HG03159 (cell line): ENCODE results near the gene TYW1.
"Not testable (repeated sequence)": the region's sequence is repeated elsewhere in the genome, so short reads cannot be mapped to it uniquely, and the experiment has no call there.

Experiments
- ATAC-seq: cut with Tn5 transposase; IDR thresholded peaks from one replicate; pipeline ENCODE4 v1.9.1; 2021; ENCODE audit warnings: mild to moderate bottlenecking, moderate library complexity; ENCODE audit not compliant: unreplicated experiment

The TYW1 gene

DNA sequence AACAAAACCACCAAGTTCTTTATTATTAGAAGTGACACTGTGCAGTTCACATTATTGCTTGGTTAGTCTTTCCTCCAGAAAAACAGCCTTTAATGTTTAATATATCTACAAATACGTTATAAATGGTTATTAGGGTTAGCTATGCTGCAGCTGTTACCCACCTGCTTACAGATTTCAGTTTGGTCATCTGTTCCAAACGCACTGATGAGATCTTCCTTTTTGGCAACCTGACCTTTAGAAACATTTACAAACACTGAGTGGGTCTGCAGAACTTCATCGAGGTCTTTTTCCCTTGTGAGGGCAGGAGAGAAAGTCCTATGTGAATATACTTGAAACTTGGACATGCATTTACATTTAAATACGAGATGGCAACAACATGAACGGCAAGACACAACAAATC lies 2.6 kb upstream of the TYW1 start:
- not testable (repeated sequence) for ATAC-seq

DNA sequence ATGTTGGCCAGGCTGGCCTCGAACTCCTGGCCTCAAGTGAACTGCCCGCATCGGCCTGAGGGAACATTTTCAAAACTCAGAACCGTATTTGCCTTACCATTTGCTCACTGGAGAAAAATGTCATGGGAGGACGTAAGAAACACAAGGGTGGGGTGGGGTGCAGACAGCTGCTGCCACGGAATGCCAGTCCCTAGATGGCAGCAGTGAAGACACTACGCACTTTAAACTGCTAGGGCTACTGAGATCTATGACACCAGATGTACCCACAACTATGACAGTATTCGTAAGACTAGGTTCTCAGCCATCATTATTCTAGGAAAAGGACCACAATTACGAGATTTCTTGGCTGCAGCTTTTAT lies 2.0 kb upstream of the TYW1 start:
- peak; percentile 27 for ATAC-seq

GRCh38 chr7:66995050-66995776 lies 1.4 kb upstream of the TYW1 start, which contains the start of gene SBDS:
TSS of gene SBDS (minus strand) at chr7:66995586. CDS start at chr7:66995417, 169 bp downstream.
- ATAC-seq, result peak; percentile 58

GRCh38 chr7:67000601-67001258 lies 4.1 kb downstream of the TYW1 start:
- ATAC-seq, result not testable (repeated sequence)

DNA sequence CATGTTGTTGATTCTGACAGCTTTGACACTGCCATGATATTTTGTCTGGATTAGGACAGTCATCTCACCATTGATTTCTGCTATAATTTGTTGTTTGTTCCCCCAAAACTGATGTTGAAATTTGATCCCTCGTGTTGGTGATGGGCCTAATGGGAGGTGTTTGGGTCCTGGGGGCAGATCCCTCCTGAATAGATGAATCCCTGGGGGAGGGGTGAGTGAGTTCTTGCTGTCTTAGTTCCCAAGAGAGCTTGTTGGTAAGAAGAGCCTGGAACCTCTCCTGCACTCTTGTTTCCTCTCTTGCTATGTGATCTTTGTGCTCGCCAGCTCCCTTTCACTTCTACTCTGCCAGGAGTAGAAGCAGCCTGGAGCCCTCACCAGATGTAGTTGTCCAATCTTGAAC lies 7.5 kb downstream of the TYW1 start:
- ATAC-seq, result not testable (repeated sequence)

GRCh38 chr7:67006965-67007364 lies 10.3 kb downstream of the TYW1 start:
- no peak for ATAC-seq

GRCh38 chr7:67008260-67008659 lies 11.6 kb downstream of the TYW1 start:
- ATAC-seq, result no peak

DNA sequence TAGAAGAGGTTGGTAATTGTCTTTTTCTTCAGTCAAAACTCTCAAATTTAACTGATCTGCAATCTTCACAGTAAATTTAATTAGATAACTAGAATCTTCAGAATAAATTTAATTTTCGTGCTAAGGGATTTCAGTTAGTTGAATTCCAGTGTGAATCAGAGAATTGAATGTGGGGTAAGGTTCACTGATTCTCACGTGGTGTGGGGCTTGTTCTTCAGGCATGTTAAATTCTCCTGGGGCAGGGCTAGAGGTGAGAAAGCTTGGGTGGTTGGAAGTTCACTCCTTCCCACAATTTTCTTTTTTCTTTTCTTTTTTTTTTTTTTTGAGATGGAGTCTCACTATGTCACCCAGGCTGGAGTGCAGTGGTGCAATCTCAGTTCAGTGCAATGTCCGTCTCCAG lies 13.0 kb downstream of the TYW1 start:
- not testable (repeated sequence) for ATAC-seq

DNA sequence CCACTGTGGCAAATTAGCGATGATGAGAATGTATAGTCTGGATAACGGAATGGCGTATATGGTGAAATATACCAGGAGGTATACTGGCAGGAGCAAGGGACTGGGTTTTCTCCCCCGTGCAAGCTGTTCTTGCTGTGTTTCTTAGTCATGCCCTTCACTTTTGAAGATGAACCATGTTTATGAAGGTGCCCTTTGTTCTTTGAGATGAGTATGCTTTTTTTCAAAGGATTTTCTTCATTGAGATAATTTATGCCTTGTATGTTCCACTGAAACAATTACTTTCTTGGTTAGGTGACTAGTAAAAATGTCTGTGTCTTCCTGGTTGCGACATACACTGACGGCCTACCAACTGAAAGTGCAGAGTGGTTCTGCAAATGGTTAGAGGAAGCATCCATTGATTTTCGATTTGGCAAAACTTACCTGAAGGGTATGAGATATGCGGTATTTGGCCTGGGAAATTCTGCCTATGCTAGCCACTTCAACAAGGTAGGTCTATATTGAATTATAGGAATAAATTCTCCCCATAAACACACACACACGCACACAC lies 17.5 kb downstream of the TYW1 start:
- ATAC-seq, result not testable (repeated sequence)

DNA sequence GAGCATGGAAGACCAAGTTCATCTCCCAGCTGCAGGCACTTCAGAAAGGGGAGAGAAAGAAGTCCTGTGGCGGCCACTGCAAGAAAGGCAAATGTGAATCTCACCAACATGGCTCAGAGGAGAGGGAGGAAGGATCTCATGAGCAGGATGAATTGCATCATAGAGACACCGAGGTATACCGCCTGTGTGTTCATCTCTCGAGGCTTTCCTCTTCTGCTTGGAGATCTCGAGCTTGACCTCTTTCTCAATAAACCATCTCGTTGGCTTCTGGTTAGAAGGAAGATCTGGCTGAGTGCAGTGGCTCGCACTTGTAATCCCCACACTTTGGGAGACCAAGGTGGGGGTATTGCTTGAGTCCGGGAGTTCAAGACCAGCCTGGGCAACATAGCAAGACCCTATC lies 21.3 kb downstream of the TYW1 start:
- not testable (repeated sequence) for ATAC-seq

DNA sequence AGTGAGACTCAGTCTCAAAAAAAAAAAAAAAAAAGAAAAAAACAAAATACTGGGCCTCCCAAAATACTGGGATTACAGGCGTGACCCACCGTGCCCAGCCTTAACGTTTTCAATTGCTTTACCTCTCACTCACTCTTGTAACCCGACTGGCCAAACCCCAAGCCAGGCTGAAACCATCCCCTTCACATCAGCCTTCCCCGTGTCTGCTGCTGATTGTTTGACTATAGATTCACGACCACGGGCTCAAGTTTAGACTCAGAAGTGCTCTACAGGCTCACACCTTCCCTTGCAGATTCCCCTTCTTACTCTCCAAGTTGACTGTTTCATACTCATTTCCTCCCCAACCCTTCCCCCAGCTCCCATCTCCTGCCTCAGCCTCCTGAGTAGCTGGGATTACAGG lies 22.3 kb downstream of the TYW1 start:
- ATAC-seq, result no peak

- no peak for ATAC-seq
These were observed 23.1 kb downstream of the TYW1 start for GRCh38 chr7:67019562-67020390.

- no peak for ATAC-seq
These were observed 24.6 kb downstream of the TYW1 start for GRCh38 chr7:67021260-67021659.

- no peak for ATAC-seq
These were observed 25.9 kb downstream of the TYW1 start for GRCh38 chr7:67022511-67022910.

- ATAC-seq, result not testable (repeated sequence)
These were observed 28.8 kb downstream of the TYW1 start for GRCh38 chr7:67025459-67025858.

- not testable (repeated sequence) for ATAC-seq
These were observed 35.1 kb downstream of the TYW1 start for GRCh38 chr7:67031685-67032084.

GRCh38 chr7:67033251-67033650 lies 36.6 kb downstream of the TYW1 start:
- ATAC-seq, result no peak

DNA sequence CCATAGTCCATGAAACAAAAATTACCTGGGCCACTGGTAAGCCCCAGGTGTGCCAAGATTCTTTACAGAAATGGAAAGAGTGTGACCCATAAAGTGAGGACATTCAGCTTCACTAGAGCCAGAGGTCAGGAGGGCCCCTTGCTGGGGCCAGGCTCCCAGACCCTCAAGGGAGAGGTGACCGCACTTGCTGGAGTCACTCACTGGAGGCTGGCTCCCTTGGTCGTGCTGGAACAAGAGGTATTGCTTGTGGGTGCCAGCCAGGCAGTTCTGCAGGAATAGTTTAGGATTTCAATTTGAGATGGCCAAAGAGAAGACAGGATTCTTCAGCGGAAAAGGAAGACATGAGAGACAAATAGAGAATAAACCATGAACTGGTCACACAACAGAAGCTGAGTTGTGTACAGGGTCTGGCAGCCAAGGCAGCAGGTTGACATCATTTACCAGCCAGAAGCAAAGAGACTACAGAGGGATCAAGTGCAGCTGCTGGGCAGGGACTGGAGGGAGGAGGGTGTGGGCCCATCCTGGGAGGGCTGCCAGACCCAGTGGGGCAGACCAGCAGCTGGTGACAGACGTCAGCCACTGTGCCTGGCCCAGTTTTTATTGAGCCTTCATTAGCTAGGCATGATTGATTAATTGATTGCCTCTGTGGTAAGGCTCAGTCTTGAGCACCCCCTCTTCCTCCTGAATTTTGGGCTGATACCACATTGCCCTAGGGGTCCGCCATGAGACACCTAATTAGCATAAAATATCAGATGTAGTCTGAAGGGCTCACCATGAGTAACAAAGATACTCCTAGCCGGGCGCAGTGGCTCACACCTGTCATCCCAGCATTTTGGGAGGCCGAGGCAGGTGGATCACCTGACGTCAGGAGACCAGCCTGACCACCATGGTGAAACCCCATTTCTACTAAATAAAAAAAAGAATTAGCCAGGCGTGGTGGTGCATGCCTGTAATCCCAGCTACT lies 40.1 kb downstream of the TYW1 start:
- ATAC-seq, result not testable (repeated sequence)

DNA sequence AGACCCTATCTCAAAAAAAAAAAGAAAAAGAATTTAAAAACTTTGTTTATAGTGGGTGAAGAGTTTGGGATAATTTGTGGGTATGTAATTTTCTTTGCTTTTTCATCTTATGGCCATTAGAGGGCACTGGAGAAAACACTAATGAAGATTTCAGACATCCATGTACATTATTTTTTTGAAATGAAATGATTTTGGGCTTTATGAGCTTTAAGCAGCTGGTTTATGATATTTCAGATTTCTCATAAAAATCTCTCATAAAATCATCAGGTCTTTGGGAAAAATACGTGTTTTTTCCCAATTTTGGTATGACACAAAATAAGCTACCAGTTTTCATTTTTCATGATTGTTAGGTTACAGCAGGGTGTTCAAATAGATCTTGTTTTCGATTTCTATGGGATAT lies 44.2 kb downstream of the TYW1 start:
- not testable (repeated sequence) for ATAC-seq
